GM12878 (cell line): ENCODE results near the gene CCDC159. TPM values are rescaled to one million over a fixed set of nuclear protein-coding genes. Genes with fewer than 3 reads are reported as not detected.
A peak's percentile ranks its signal among the peaks of the same experiment; 100 is the strongest.

Experiments
- ATAC-seq: fragments of 200-7000 bp; cut with Tn5 transposase; 3 replicates; pipeline ENCODE4 v1.9.1; 2020; ENCODE audit warnings: mild to moderate bottlenecking, moderate library complexity
- BruUV-seq: library from RNA; stranded (reverse); fragments of 400-500 nt; replicated peaks from 2 replicates; lab custom pipeline; 2021; lab: Mats Ljungman, UMichigan
- CTCF ChIA-PET: fragments of 300-600 bp; sonication (Branson Sonifier 250); formaldehyde crosslinking; extraction: SDS; loops from one replicate; lab custom pipeline; 2021; ENCODE audit warnings: inconsistent platforms; lab: Yijun Ruan, JAX
- POLR2A ChIA-PET: fragments of 350-600 bp; formaldehyde crosslinking; extraction: SDS; loops from one replicate; lab custom pipeline; 2021; ENCODE audit warnings: inconsistent platforms; lab: Charles Lee
- RAD21 ChIA-PET: fragments of 300-600 bp; sonication (Branson Sonifier 250); formaldehyde crosslinking; loops from one replicate; lab custom pipeline; 2023; ENCODE audit warnings: antibody characterized with exemption; ENCODE audit not compliant: unreplicated experiment; lab: Charles Lee
- SMC1A ChIA-PET: fragments of 300-600 bp; sonication (Branson Sonifier 250); formaldehyde crosslinking; loops from one replicate; lab custom pipeline; 2023; ENCODE audit not compliant: unreplicated experiment, uncharacterized antibody; lab: Charles Lee
- DNase-seq: peaks from one replicate; pipeline ENCODE4 v3.0.0-alpha.2; 2011; ENCODE audit warnings: low read depth, low spot score
- FAIRE-seq: peaks from 3 replicates; lab custom pipeline; 2011; peaks lifted over from hg19 to GRCh38; lab: Jason Lieb, UNC
- H2AFZ ChIP-seq: 2 replicates; pipeline ENCODE4 v1.6.0; 2011; ENCODE audit warnings: low read depth, low read length, control low read depth; ENCODE audit not compliant: control insufficient read depth
- H3K27ac ChIP-seq: 2 replicates; pipeline ENCODE4 v1.5.1; 2011; ENCODE audit warnings: control low read depth; ENCODE audit not compliant: control insufficient read depth, insufficient read depth
- H3K27me3 ChIP-seq, 2 experiments: replicated peaks in 1 of 2; 2 replicates each; pipeline versions ENCODE4 v1.6.0 to v1.6.1; 2011; ENCODE audit warnings: low read length in 1 of 2; ENCODE audit not compliant: control insufficient read depth in 2 of 2, insufficient read depth in 2 of 2
- H3K36me3 ChIP-seq, 2 experiments: 2 replicates each; pipeline ENCODE4 v1.5.1; 2011; ENCODE audit warnings: low read length in 1 of 2; ENCODE audit not compliant: control insufficient read depth in 2 of 2, insufficient read depth in 2 of 2
- H3K4me1 ChIP-seq: 2 replicates; pipeline ENCODE4 v1.6.1; 2011; ENCODE audit warnings: mild to moderate bottlenecking, low read length, moderate library complexity, mixed read lengths; ENCODE audit not compliant: control insufficient read depth, insufficient read depth
- H3K4me2 ChIP-seq: 2 replicates; pipeline ENCODE4 v1.6.0; 2011; ENCODE audit warnings: control low read depth; ENCODE audit not compliant: control insufficient read depth, insufficient read depth
- H3K4me3 ChIP-seq: fragments of 200-600 bp; sonication (generic); 2 replicates; pipeline ENCODE4 v1.5.1; 2016
- H3K79me2 ChIP-seq: 2 replicates; pipeline ENCODE4 v1.6.0; 2011; ENCODE audit warnings: low read length; ENCODE audit not compliant: control insufficient read depth, insufficient read depth
- H3K9ac ChIP-seq: 2 replicates; pipeline ENCODE4 v1.8.0; 2011; ENCODE audit warnings: low read length, control low read depth, mixed read lengths; ENCODE audit not compliant: control insufficient read depth, insufficient read depth
- H3K9me3 ChIP-seq: replicated peaks from 3 replicates; pipeline ENCODE4 v1.5.1; 2011; ENCODE audit warnings: mild to moderate bottlenecking, low read length; ENCODE audit not compliant: control insufficient read depth, insufficient read depth
- H4K20me1 ChIP-seq: 2 replicates; pipeline ENCODE4 v1.6.0; 2011; ENCODE audit not compliant: control insufficient read depth, insufficient read depth
- BHLHE40 ChIP-seq, 2 experiments: fragments of 450-650 bp in 1 of 2; IDR thresholded peaks; 2 replicates each; pipeline ENCODE4 v1.6.1; 2011 to 2017; ENCODE audit warnings: low read depth in 2 of 2, borderline replicate concordance in 1 of 2, improper control_type of control experiment in 1 of 2, low read length in 1 of 2, mild to moderate bottlenecking in 1 of 2
- DPF2 ChIP-seq: fragments of 450-650 bp; IDR thresholded peaks from 2 replicates; pipeline ENCODE4 v1.6.1; 2017; ENCODE audit warnings: mild to moderate bottlenecking
- FOXM1 ChIP-seq: IDR thresholded peaks from 2 replicates; pipeline ENCODE4 v1.6.1; 2012; ENCODE audit warnings: low read depth, mild to moderate bottlenecking, inconsistent platforms, low read length, moderate library complexity
- IKZF1 ChIP-seq: fragments of 450-650 bp; conservative IDR thresholded peaks from 2 replicates; pipeline ENCODE4 v1.6.1; 2017; ENCODE audit warnings: antibody characterized with exemption, mild to moderate bottlenecking
- IRF5 ChIP-seq: fragments of 450-650 bp; IDR thresholded peaks from 2 replicates; pipeline ENCODE4 v1.6.1; 2017; ENCODE audit warnings: borderline replicate concordance
- MEF2A ChIP-seq: IDR thresholded peaks from 2 replicates; pipeline ENCODE4 v1.6.1; 2011; ENCODE audit warnings: low read depth, mild to moderate bottlenecking, low read length, moderate library complexity; ENCODE audit not compliant: insufficient read depth
- NFIC ChIP-seq: IDR thresholded peaks from 2 replicates; pipeline ENCODE4 v1.6.1; 2012; ENCODE audit warnings: low read depth, mild to moderate bottlenecking, inconsistent platforms, low read length, moderate library complexity
- NR2F1 ChIP-seq: fragments of 450-650 bp; conservative IDR thresholded peaks from 2 replicates; pipeline ENCODE4 v1.6.1; 2017; ENCODE audit warnings: mild to moderate bottlenecking
- PAX5 ChIP-seq: IDR thresholded peaks from 2 replicates; pipeline ENCODE4 v1.6.1; 2011; ENCODE audit warnings: low read depth, low read length, borderline replicate concordance
- RCOR1 ChIP-seq: conservative IDR thresholded peaks from 2 replicates; pipeline ENCODE4 v1.6.1; 2012; ENCODE audit warnings: low read depth, low read length, improper control_type of control experiment
- SMARCA5 ChIP-seq: fragments of 450-650 bp; IDR thresholded peaks from 2 replicates; pipeline ENCODE4 v1.6.1; 2017; ENCODE audit warnings: mild to moderate bottlenecking
- SUZ12 ChIP-seq: fragments of 200-600 bp; sonication (generic); IDR thresholded peaks from one replicate; pipeline ENCODE4 v1.6.1; 2018; ENCODE audit warnings: antibody characterized with exemption, mild to moderate bottlenecking; ENCODE audit not compliant: unreplicated experiment
- TAF1 ChIP-seq: IDR thresholded peaks from 2 replicates; pipeline ENCODE4 v1.6.1; 2011; ENCODE audit warnings: mild to moderate bottlenecking, low read depth, low read length, borderline replicate concordance
- ZNF217 ChIP-seq: fragments of 450-650 bp; IDR thresholded peaks from 2 replicates; pipeline ENCODE4 v1.6.1; 2017; ENCODE audit warnings: antibody characterized with exemption, mild to moderate bottlenecking
- WGBS: methylation state at CpG from one replicate; pipeline ENCODE4 v1.1.6; 2016; ENCODE audit warnings: low lambda C conversion rate; ENCODE audit not compliant: insufficient replicate concordance, insufficient coverage; ENCODE audit errors: missing lambda C conversion rate; 5-methylcytosine and 5-hydroxymethylcytosine counted together
- in situ Hi-C: fragments of 300-500 bp; cut with MboI; formaldehyde crosslinking; loops from 9 replicates; pipeline ENCODE4 v1.14.3; 2018; ENCODE audit warnings: mixed read lengths
- intact Hi-C: fragments of 100-400 bp; cut with micrococcal nuclease; formaldehyde crosslinking; loops from one replicate; pipeline ENCODE4 v1.14.2; 2022; ENCODE audit not compliant: unreplicated experiment
- polyA plus RNA-seq, 11 experiments: library from polyadenylated mRNA; depleted of rRNA in 4 of 11; unstranded in 6 of 11; stranded (reverse) in 5 of 11; fragments of >200 nt; fragmentation: Nextera tagmentation in 4 of 11; fragmentation: Illumina TruSeq in 1 of 11; extraction: Ambion mirVana in 4 of 11; extraction: Trizol in 1 of 11; gene quantifications; 1 replicate in 1 of 11; 2 replicates in 10 of 11; pipeline versions ENCODE4 v1.2.1 to v1.2.3, GENCODE V29; 2011 to 2016; ENCODE audit warnings: inconsistent platforms in 2 of 11, missing spikeins in 2 of 11, low read depth in 1 of 11
- total RNA-seq, 4 experiments: library from RNA; depleted of rRNA in 3 of 4; stranded (reverse); fragments of >200 nt in 3 of 4; fragmentation: Illumina TruSeq in 1 of 4; extraction: Trizol in 1 of 4; gene quantifications; 2 replicates each; pipeline versions ENCODE4 v1.2.1 to v1.2.3, GENCODE V29; 2013 to 2021
- TF ChIP-seq, protein P1 (sequence below): fragments of 450-650 bp; IDR thresholded peaks from 2 replicates; pipeline ENCODE4 v1.6.1; 2017; ENCODE audit warnings: antibody characterized with exemption, mild to moderate bottlenecking, moderate library complexity
- TF ChIP-seq, protein P2 (sequence below), 3 experiments: IDR thresholded peaks in 2 of 3; conservative IDR thresholded peaks in 1 of 3; 2 replicates each; pipeline ENCODE4 v1.5.1; 2011; ENCODE audit warnings: low read depth in 3 of 3, low read length in 3 of 3, mild to moderate bottlenecking in 3 of 3, control low read depth in 2 of 3, moderate library complexity in 2 of 3, inconsistent platforms in 1 of 3, mixed read lengths in 1 of 3; ENCODE audit not compliant: control insufficient read depth in 2 of 3, insufficient read depth in 1 of 3; ENCODE audit errors: extremely low read depth in 1 of 3

The CCDC159 gene
- total and polyA plus RNA-seq, 10 of the 15 experiments (the other 5 are each of a cell fraction or from before 2014, with no cell fraction given), result 0.61 to 14.7 (median 10.1) TPM

GRCh38 chr19:11382898-11383705 is 36.8 kb downstream of the CCDC159 start:
- H3K9me3 ChIP-seq, result no peaks in the 10 kb centered on the region
- H3K27ac ChIP-seq, result no peak overlapping the region
- ATAC-seq (peak; percentile 4; the same call in 2 of the 3 replicates), DNase-seq (no peak), FAIRE-seq (no peak)
- no peak overlapping the region for H3K4me3 ChIP-seq
- SMC1A ChIA-PET, result interaction anchor here (0.5 to 1.7 kb wide), 6 partner anchors 8 to 99 kb away, joined by 3 to 5 read pairs (median 4); partner anchors contain the start of genes ODAD3 and SWSAP1
- no peaks in the 10 kb centered on the region for H4K20me1 ChIP-seq
- CTCF ChIA-PET, result interaction anchor here (0.6 to 4.6 kb wide), 19 partner anchors 8 to 146 kb away, joined by 3 to 76 read pairs (median 8); partner anchors contain the start of genes CCDC159, ECSIT, ELAVL3 and ODAD3
- intact Hi-C loops (loop anchor here (5.0 kb wide), 1 partner anchor 199 kb away; no protein-coding TSS in a partner anchor), in situ Hi-C loops (no loop called here)
- no peak overlapping the region for H3K9ac ChIP-seq
- RAD21 ChIA-PET, result interaction anchor here (0.5 to 1.7 kb wide), 7 partner anchors 9 to 99 kb away, joined by 3 to 9 read pairs (median 3); partner anchors contain the start of genes SWSAP1 and TSPAN16
- H3K27me3 ChIP-seq, result peaks cover 0 to 5% of the 10 kb centered on the region in 2 experiments; a peak in 2 of 4 replicates
- peak overlapping the region; percentile 24 for H2AFZ ChIP-seq
- no TSS peak for BruUV-seq
- H3K36me3 ChIP-seq, result no peaks in the 10 kb centered on the region
- H3K79me2 ChIP-seq, result no peaks in the 10 kb centered on the region
- peaks cover 13% of the 10 kb centered on the region for H3K4me1 ChIP-seq
- H3K4me2 ChIP-seq, result peak overlapping the region; percentile 71; the same call in 1 of the 2 replicates
- POLR2A ChIA-PET, result interaction anchor here (0.6 to 0.9 kb wide), 3 partner anchors 9 to 258 kb away, joined by 3 to 6 read pairs (median 5); partner anchors contain the start of gene SWSAP1
- 3% methylated on average over 53 of the region's 65 CpGs for WGBS
- TF ChIP-seq SUZ12 (peak; percentile 63), SMARCA5 (peak; percentile 85; the same call in 1 of the 2 replicates), DPF2 (peak; percentile 27; the same call in 1 of the 2 replicates), NFIC (no peak), IKZF1 (peak; percentile 66), PAX5 (peak; percentile 71), ZNF217 (no peak), BHLHE40 (IDR thresholded peaks at IDR 0.05; ENCODE audit: borderline replicate concordance in 1 of 2, low read depth in 2 of 2, low read length in 1 of 2) (peak; percentile 16 to 37; a peak in 1 of 4 replicates), NR2F1 (0 out of 2 replicates have a peak, but pooled peaks have one; percentile 10), MEF2A (no peak), TAF1 (no peak), IRF5 (no peak), RCOR1 (no peak), FOXM1 (0 out of 2 replicates have a peak, but pooled peaks have one; percentile 24)
- TF ChIP-seq, protein P1, sequence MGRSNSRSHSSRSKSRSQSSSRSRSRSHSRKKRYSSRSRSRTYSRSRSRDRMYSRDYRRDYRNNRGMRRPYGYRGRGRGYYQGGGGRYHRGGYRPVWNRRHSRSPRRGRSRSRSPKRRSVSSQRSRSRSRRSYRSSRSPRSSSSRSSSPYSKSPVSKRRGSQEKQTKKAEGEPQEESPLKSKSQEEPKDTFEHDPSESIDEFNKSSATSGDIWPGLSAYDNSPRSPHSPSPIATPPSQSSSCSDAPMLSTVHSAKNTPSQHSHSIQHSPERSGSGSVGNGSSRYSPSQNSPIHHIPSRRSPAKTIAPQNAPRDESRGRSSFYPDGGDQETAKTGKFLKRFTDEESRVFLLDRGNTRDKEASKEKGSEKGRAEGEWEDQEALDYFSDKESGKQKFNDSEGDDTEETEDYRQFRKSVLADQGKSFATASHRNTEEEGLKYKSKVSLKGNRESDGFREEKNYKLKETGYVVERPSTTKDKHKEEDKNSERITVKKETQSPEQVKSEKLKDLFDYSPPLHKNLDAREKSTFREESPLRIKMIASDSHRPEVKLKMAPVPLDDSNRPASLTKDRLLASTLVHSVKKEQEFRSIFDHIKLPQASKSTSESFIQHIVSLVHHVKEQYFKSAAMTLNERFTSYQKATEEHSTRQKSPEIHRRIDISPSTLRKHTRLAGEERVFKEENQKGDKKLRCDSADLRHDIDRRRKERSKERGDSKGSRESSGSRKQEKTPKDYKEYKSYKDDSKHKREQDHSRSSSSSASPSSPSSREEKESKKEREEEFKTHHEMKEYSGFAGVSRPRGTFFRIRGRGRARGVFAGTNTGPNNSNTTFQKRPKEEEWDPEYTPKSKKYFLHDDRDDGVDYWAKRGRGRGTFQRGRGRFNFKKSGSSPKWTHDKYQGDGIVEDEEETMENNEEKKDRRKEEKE, result no peak
- TF ChIP-seq, protein P2, sequence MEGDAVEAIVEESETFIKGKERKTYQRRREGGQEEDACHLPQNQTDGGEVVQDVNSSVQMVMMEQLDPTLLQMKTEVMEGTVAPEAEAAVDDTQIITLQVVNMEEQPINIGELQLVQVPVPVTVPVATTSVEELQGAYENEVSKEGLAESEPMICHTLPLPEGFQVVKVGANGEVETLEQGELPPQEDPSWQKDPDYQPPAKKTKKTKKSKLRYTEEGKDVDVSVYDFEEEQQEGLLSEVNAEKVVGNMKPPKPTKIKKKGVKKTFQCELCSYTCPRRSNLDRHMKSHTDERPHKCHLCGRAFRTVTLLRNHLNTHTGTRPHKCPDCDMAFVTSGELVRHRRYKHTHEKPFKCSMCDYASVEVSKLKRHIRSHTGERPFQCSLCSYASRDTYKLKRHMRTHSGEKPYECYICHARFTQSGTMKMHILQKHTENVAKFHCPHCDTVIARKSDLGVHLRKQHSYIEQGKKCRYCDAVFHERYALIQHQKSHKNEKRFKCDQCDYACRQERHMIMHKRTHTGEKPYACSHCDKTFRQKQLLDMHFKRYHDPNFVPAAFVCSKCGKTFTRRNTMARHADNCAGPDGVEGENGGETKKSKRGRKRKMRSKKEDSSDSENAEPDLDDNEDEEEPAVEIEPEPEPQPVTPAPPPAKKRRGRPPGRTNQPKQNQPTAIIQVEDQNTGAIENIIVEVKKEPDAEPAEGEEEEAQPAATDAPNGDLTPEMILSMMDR (IDR thresholded peaks at IDR 0.05 in 2 of 3, conservative IDR thresholded peaks at IDR 0.05 in 1 of 3; ENCODE audit: control insufficient read depth in 2 of 3, extremely low read depth in 1 of 3, insufficient read depth in 1 of 3, low read depth in 3 of 3, low read length in 3 of 3), result peak; percentile 62 to 87 (median 75)
